ENCODE results near the gene NPLOC4.
"Not testable (repeated sequence)": the region's sequence is repeated elsewhere in the genome, so short reads cannot be mapped to it uniquely, and the experiment has no call there.

Gene NPLOC4

DNA sequence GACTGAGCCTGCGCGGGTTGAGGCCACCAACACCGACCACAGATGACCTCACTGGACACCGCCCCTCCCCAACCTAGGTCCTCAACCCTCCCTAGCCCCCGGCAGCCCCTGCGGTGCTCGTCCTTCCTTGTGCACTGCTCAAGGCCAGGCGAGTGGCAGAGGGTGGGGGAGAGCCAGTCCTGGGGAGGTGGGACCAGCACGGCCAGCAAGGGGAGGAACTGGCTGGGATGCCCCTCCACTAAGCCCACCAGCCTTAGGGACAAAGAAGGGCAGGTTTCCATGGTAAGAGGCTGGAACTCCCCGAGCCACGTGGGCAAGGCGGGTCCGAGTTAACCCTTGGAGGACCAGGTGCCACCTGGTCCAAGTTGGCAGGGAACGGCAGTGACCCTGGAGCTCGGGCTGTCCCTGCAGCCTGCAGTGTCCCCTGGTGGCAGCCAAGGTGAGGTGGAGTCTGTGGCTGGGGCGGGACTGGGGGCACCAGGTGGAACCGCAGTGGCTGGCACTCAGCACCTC is 99.5 kb downstream of the NPLOC4 start:
- WGBS, 2 experiments (ENCODE audit: insufficient coverage in 2 of 2): 24 to 33% methylated on average over 10 to 11 of the region's 17 CpGs
- Histone ChIP-seq H3K9me3 (ENCODE audit: control insufficient read depth, low read length) (no peaks in the 10 kb centered on the region), H3K4me3 (ENCODE audit: extremely low read depth, insufficient read depth, low read length, poor library complexity, severe bottlenecking) (no peak overlapping the region), H3K4me1 (ENCODE audit: control insufficient read depth, insufficient read depth, low read length, poor library complexity, severe bottlenecking) (no peaks in the 10 kb centered on the region), H3K27ac (ENCODE audit: low read depth, low read length, severe bottlenecking) (no peak overlapping the region), H3K36me3 (ENCODE audit: control insufficient read depth, insufficient read depth, low read length) (peaks cover 15% of the 10 kb centered on the region)

DNA sequence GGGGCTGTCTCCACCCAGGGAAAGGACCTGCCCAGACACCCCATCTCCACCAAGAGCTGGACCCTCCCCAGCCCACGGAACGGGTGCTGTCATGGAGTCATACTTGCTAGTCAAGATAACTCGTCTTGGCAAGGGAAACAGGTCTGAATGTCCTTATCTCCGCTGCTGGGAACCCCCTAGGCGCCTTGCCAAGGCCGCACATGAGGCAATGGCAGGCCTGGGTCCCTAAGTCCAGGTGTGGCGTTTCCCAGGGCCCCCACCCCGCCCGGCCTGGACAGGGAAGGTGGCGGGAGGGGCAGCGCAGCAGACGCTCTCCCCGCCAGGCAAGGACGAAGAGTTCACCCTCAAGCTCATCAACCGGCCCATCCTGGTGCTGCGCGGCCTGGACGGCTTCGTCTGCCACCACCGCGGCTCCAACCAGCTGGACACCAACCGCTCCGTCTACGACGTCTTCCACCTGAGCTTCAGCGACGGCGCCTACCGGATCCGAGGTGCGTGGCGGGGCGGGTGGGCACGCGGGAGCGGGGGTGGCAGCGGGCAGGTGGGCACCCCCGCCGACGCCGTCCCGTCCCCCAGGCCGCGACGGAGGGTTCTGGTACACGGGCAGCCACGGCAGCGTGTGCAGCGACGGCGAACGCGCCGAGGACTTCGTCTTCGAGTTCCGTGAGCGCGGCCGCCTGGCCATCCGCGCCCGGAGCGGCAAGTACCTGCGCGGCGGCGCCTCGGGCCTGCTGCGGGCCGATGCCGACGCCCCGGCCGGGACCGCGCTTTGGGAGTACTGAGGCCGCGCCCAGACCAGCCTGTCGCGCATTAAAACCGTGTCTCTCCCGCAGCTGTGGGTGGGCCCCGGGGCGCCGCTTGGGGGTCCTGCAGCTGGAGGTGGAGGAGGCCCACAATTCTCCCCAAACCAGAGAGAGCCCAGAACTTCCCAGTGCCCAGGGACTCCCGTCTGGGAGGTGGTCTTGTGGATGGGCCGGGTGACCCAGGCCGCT is 100.3 kb downstream of the NPLOC4 start:
- Histone ChIP-seq H3K4me3 (ENCODE audit: extremely low read depth, insufficient read depth, low read length, poor library complexity, severe bottlenecking) (no peak overlapping the region), H3K36me3 (ENCODE audit: control insufficient read depth, insufficient read depth, low read length) (peaks cover 14% of the 10 kb centered on the region), H3K27ac (ENCODE audit: low read depth, low read length, severe bottlenecking) (no peak overlapping the region), H3K4me1 (ENCODE audit: control insufficient read depth, insufficient read depth, low read length, poor library complexity, severe bottlenecking) (no peaks in the 10 kb centered on the region), H3K9me3 (ENCODE audit: control insufficient read depth, low read length) (no peaks in the 10 kb centered on the region)
- 35 to 37% methylated on average over 79 to 83 of the region's 89 CpGs for whole genome bisulfite sequencing, 2 experiments (ENCODE audit: insufficient coverage in 2 of 2)

DNA sequence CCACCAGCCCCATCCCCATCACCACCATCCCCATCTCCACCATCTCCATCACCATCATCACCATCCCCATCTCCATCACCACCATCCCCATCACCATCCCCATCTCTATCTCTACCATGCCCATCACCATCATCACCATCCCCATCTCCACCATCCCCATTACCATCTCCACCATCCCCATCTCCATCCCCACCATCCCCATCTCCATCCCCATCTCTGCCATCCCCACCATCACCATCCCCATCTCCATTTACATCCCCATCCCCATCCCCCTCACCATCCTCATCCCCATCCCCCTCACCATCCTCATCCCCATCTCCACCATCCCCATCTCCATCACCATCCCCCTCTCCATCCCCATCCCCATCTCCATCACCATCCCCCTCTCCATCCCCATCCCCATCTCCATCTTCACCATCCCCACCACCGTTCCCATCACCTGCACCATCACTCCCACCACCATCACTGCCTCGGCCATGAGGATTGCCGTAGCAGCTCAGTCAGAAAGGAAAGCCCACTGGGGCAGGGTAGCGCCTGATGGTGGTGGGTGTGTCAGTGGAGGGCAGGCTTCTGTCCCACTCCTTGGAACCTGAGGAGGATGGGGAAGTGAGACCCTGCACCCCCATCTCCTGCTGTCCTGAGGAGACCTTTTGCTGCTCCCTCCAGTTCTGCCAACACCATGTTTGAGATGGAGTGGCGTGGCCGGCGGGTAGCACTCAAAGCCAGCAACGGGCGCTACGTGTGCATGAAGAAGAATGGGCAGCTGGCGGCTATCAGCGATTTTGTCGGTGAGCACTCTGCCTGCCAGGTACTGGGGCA is 101.2 kb downstream of the NPLOC4 start:
- Histone ChIP-seq H3K36me3 (ENCODE audit: control insufficient read depth, insufficient read depth, low read length) (peaks cover 8% of the 10 kb centered on the region), H3K9me3 (ENCODE audit: control insufficient read depth, low read length) (no peaks in the 10 kb centered on the region), H3K27ac (ENCODE audit: low read depth, low read length, severe bottlenecking) (no peak overlapping the region), H3K4me1 (ENCODE audit: control insufficient read depth, insufficient read depth, low read length, poor library complexity, severe bottlenecking) (no peaks in the 10 kb centered on the region), H3K4me3 (ENCODE audit: extremely low read depth, insufficient read depth, low read length, poor library complexity, severe bottlenecking) (no peak overlapping the region)
- WGBS, 2 experiments (ENCODE audit: insufficient coverage in 2 of 2): 87 to 88% methylated on average over 9 to 10 of the region's 13 CpGs

DNA sequence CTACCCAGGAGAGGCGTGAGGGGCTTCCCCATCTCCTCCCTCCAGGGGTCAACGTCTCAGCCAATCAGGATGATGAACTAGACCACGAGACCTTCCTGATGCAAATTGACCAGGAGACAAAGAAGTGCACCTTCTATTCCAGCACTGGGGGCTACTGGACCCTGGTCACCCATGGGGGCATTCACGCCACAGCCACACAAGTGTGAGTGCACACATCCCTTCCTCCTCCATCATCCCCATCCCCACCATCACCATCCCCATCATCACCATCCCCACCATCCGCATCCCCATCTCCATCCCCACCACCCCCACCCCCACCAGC is 101.9 kb downstream of the NPLOC4 start:
- H3K9me3 ChIP-seq (ENCODE audit: control insufficient read depth, low read length): no peaks in the 10 kb centered on the region
- H3K27ac ChIP-seq (ENCODE audit: low read depth, low read length, severe bottlenecking): no peak overlapping the region
- 73 to 83% methylated on average over 3 to 4 of the region's 5 CpGs for WGBS, 2 experiments (ENCODE audit: insufficient coverage in 2 of 2)
- H3K36me3 ChIP-seq (ENCODE audit: control insufficient read depth, insufficient read depth, low read length): peaks cover under 1% of the 10 kb centered on the region
- no peak overlapping the region for H3K4me3 ChIP-seq (ENCODE audit: extremely low read depth, insufficient read depth, low read length, poor library complexity, severe bottlenecking)
- H3K4me1 ChIP-seq (ENCODE audit: control insufficient read depth, insufficient read depth, low read length, poor library complexity, severe bottlenecking): no peaks in the 10 kb centered on the region

DNA sequence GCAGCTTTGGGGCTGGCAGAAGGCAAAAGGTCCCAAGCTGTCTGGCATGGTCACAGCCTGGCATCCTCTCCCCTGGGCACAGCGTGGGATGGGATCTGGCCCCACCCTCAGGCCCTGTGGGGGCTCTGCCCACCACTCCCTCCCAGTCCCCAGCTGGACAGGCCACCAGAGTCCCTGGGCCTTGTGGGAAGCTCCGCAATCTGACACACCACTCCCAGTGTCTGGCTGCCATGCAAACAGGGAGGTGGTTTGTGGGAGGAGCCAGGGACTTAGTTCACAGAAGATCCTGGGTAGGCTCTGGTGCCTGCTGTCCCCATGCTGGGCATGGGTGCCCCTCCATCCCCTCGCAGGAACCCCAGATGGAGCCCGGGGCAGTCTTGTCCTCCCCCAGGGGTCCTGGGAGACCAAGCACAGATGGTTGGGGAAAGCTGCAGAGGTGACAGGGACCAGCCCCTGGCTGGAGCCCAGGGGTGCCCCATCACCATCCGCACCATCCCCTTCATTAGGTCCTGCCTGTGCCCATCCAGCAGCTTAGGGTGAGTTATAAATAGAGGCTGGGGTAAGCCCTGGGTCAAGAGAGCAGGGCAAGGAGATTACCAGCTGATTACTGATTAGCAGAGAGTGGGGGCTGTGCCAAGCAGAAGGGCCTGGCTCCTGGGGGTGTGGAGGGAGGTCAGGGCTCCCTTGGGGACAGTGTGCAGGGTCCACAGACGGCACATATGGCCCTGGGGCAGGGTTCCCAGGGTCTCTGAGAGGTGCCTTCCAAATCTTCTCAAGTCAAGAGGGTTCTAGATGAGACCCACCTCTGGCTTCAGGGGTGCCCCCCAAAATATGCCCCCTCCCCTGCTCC is 102.5 kb downstream of the NPLOC4 start:
- Histone ChIP-seq H3K36me3 (ENCODE audit: control insufficient read depth, insufficient read depth, low read length) (no peaks in the 10 kb centered on the region), H3K4me1 (ENCODE audit: control insufficient read depth, insufficient read depth, low read length, poor library complexity, severe bottlenecking) (no peaks in the 10 kb centered on the region), H3K27ac (ENCODE audit: low read depth, low read length, severe bottlenecking) (no peak overlapping the region), H3K4me3 (ENCODE audit: extremely low read depth, insufficient read depth, low read length, poor library complexity, severe bottlenecking) (no peak overlapping the region), H3K9me3 (ENCODE audit: control insufficient read depth, low read length) (no peaks in the 10 kb centered on the region)
- 64 to 75% methylated on average over 2 to 5 of the region's 6 CpGs for WGBS, 2 experiments (ENCODE audit: insufficient coverage in 2 of 2)

DNA sequence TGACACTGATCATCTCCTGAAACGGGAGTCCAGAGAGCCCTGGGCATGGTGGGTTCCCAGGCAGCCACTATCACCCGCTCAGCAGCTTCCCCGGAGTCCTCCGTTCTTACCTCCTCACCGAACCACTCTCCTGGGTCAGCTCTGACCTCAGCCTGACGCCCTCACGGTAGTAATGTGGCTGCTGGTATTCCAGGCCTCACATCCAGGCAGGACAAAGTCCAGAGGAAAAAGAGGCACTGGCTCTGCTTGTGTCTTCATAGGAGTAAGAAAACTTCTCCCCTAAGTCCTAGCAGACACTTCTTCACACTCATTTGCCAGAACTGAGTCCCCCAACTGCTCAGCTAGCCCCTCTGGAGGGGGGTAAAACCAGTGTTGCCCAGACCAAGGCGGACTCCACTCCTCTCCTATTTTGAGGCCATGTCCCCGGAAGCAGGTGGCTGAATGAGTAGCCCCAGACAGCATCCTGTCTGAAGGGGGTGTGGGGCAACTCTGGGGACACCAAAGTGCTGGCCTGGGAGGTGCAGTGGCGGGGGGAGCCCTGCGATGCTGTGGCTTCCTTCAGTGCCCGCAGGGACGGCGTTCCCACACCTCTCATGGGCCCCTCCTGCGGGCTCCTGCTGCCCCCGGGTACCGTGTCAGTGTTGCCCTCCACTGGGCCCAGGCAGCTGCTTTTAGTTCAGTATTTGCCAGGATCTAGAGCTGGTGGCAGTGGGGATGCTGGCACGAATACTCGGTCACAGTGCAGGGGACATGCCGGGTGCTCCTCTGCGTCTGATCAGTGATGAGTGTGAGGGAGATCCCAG is 103.4 kb downstream of the NPLOC4 start:
- no peaks in the 10 kb centered on the region for H3K9me3 ChIP-seq (ENCODE audit: control insufficient read depth, low read length)
- no peaks in the 10 kb centered on the region for H3K36me3 ChIP-seq (ENCODE audit: control insufficient read depth, insufficient read depth, low read length)
- H3K27ac ChIP-seq (ENCODE audit: low read depth, low read length, severe bottlenecking): no peak overlapping the region
- no peaks in the 10 kb centered on the region for H3K4me1 ChIP-seq (ENCODE audit: control insufficient read depth, insufficient read depth, low read length, poor library complexity, severe bottlenecking)
- WGBS, 2 experiments (ENCODE audit: insufficient coverage in 2 of 2): 76 to 78% methylated on average over 18 to 21 of the region's 21 CpGs
- no peak overlapping the region for H3K4me3 ChIP-seq (ENCODE audit: extremely low read depth, insufficient read depth, low read length, poor library complexity, severe bottlenecking)

DNA sequence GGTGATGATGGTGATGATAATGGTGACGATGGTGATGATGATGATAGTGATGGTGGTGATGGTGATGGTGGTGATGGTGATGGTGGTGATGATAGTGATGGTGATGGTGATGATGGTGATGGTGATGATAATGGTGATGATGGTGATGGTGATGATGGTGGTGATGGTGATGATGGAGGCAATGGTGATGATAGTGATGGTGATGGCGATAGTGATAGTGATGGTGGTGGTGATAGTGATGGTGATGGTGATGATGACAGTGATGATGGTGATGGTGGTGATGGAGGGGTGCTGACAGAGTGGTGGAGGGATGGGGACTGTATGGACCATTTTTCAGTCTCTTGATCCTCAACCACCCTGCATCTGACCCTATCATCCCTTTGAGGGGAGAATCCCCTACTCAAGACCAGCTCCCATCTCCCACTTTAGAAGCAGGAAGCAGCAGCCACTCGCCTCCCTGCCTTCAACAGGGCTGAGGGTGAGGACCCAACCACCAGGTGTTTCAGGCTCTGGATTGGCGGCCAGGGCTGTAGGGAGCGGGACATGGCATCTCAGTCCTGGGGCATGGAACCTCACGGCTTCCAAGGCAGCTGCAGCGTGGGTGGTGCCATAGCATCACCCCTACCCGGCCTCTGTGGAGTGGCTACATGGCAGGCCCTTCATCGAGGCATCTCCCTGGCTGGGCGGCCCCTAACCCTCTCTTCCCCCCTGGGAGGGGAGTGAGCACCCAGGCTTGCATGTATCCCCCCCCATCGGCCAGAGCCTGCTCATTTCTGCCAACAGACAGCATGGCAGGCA is 104.2 kb downstream of the NPLOC4 start:
- H3K4me3 ChIP-seq (ENCODE audit: extremely low read depth, insufficient read depth, low read length, poor library complexity, severe bottlenecking): no peak overlapping the region
- no peaks in the 10 kb centered on the region for H3K36me3 ChIP-seq (ENCODE audit: control insufficient read depth, insufficient read depth, low read length)
- H3K27ac ChIP-seq (ENCODE audit: low read depth, low read length, severe bottlenecking): no peak overlapping the region
- H3K4me1 ChIP-seq (ENCODE audit: control insufficient read depth, insufficient read depth, low read length, poor library complexity, severe bottlenecking): no peaks in the 10 kb centered on the region
- no peaks in the 10 kb centered on the region for H3K9me3 ChIP-seq (ENCODE audit: control insufficient read depth, low read length)
- 83 to 92% methylated on average over 10 of the region's 11 CpGs for WGBS, 2 experiments (ENCODE audit: insufficient coverage in 2 of 2)

DNA sequence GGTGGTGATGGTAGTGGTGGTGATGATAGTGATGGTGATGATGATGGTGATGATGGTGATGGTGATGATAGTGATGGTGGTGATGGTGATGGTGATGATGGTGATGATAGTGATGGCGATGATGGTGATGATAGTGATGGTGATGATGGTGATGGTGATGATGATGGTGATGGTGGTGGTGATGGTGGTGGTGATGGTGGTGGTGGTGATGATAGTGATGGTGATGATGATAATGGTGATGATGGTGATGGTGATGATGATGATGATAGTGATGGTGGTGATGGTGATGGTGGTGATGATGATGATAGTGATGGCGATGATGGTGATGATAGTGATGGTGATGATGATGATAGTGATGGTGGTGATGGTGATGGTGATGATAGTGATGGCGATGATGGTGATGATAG is 104.9 kb downstream of the NPLOC4 start:
- not testable (repeated sequence) for H3K4me3 ChIP-seq (ENCODE audit: extremely low read depth, insufficient read depth, low read length, poor library complexity, severe bottlenecking); H3K36me3 ChIP-seq (ENCODE audit: control insufficient read depth, insufficient read depth, low read length); H3K27ac ChIP-seq (ENCODE audit: low read depth, low read length, severe bottlenecking); H3K4me1 ChIP-seq (ENCODE audit: control insufficient read depth, insufficient read depth, low read length, poor library complexity, severe bottlenecking); H3K9me3 ChIP-seq (ENCODE audit: control insufficient read depth, low read length)
- 95 to 97% methylated on average over 3 of the region's 3 CpGs for WGBS, 2 experiments (ENCODE audit: insufficient coverage in 2 of 2)

DNA sequence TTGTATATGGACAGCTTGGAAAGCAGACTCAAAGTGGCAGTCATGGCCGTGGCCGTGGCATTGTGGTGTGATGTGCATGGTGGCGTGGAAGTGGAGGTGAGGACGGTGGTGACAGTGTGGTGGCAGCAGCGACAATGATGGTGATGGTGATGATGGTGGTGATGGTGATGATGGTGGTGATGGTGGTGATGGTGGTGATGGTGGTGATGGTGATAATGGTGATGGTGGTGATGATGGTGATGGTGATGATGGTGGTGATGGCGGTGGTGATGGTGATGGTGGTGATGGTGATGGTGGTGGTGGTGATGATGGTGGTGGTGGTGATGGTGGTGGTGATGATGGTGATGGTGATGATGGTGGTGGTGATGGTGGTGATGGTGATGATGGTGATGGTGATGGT is 105.9 kb downstream of the NPLOC4 start:
- not testable (repeated sequence) for H3K36me3 ChIP-seq (ENCODE audit: control insufficient read depth, insufficient read depth, low read length); H3K9me3 ChIP-seq (ENCODE audit: control insufficient read depth, low read length); H3K4me3 ChIP-seq (ENCODE audit: extremely low read depth, insufficient read depth, low read length, poor library complexity, severe bottlenecking); H3K4me1 ChIP-seq (ENCODE audit: control insufficient read depth, insufficient read depth, low read length, poor library complexity, severe bottlenecking); H3K27ac ChIP-seq (ENCODE audit: low read depth, low read length, severe bottlenecking)
- 79 to 90% methylated on average over 5 to 6 of the region's 6 CpGs for WGBS, 2 experiments (ENCODE audit: insufficient coverage in 2 of 2)

Data from mesodermal cell (in vitro differentiated cells).